T-helper 9 cell (primary cell): ENCODE data around the gene SCAND1.
"Not testable (repeated sequence)": the region's sequence is repeated elsewhere in the genome, so short reads cannot be mapped to it uniquely, and the experiment has no call there.

Source experiments
- DNase-seq: peaks from one replicate; pipeline ENCODE4 v3.0.0-alpha.2; 2020
- total RNA-seq, 2 donors: gene quantifications; one replicate each; lab custom pipeline; 2026; lab: John Stamatoyannopoulos, UW

The SCAND1 gene
- total RNA-seq: 38.2 to 63.5 reads per million in 2 donors

DNA sequence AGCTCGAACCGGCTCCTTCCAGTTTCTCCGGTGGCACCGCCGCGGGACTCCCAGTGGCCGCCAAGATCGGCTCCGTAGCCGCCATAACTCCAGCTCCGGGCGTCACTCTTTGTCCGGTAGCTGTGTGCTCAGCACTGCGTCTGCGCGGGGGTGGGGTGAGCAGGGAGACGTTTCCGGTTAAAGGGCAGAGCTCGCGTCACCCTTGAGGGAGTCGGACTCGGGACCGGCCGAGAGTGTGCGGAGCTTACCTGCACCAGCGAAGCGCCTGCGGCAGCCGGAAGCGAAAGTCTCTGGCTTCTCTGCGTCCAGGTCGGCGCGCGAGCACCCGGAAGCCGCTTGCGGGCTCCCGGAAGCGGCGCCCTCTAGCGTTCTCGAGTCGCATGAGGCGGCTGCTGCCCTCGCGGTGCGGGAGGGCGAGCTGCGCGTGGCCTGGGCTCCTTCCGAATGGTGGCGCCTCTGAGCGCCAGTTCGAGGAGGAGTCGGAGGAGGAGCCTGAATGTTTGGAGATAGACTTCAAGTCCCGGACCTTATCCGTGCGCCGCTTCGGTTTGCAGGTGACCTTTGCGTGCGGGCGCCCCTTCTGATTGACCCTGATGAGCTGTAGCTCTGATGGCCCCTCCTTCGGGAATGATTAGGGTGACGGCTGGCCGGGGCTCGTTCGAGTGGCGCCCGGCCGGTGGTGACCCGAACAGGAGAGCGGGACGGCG lies at the start of gene SCAND1:
SCAND1 (minus strand) TSS at position 303 of the 707 bp plus-strand sequence; CDS start at position 85, 218 bp downstream.
- DNase-seq: peak; percentile 94

- no peak for DNase-seq
Observed at GRCh38 chr20:36004045-36004444, 49.7 kb upstream of the SCAND1 start.

- DNase-seq: no peak
Observed at GRCh38 chr20:36002855-36003254, 48.6 kb upstream of the SCAND1 start.

DNA sequence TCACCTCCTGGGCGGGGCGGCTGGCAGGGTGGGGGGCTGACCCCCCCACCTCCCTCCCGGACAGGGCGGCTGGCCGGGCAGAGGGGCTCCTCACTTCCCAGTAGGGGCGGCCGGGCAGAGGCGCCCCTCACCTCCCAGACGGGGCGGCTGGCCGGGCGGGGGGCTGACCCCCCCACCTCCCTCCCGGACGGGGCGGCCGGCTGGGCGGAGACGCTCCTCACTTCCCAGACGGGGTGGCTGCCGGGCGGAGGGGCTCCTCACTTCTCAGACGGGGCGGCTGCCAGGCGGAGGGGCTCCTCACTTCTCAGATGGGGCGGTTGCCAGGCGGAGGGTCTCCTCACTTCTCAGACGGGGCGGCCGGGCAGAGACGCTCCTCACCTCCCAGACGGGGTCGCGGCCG lies 47.0 kb upstream of the SCAND1 start:
- DNase-seq: not testable (repeated sequence)

GRCh38 chr20:35996492-35996891 lies 42.2 kb upstream of the SCAND1 start:
- not testable (repeated sequence) for DNase-seq

- peak; percentile 81 for DNase-seq
Observed at GRCh38 chr20:35994994-35995453, 40.7 kb upstream of the SCAND1 start.

DNA sequence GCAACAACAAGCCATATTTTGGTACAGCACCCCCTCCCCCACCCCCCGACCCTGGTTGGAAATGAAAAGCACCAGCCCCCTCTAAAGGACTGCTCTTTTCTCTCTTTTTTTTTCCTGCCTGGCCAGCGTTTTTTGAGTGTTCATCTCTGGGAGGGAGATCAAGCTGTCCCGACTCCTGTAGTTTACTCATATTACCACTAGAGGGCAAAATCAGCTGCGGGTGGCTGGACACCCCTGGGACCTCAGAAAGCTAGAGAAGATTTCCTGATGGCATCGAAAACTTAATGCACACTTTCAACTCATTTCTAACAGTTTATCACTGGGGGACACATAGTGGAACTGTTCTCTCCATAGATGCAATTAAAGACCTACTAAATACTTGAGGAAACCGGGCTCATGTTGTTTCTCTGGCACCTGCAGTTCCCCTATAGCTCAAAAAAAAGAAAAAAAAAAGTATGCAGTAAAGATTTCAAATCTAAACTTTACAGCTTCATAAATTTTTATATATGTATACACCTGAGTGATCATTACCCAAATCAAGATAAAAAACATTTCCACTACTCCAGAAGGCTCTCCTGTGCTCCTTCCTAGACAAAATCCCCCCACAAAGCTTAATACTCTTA lies 38.5 kb upstream of the SCAND1 start:
- DNase-seq: peak; percentile 6

- DNase-seq: no peak
Observed at GRCh38 chr20:35991142-35991771, 37.0 kb upstream of the SCAND1 start.

- DNase-seq: no peak
Observed at GRCh38 chr20:35988910-35989463, 34.7 kb upstream of the SCAND1 start.

GRCh38 chr20:35985806-35986205 lies 31.5 kb upstream of the SCAND1 start:
- no peak for DNase-seq

- no peak for DNase-seq
Observed at GRCh38 chr20:35984382-35984781, 30.1 kb upstream of the SCAND1 start.

DNA sequence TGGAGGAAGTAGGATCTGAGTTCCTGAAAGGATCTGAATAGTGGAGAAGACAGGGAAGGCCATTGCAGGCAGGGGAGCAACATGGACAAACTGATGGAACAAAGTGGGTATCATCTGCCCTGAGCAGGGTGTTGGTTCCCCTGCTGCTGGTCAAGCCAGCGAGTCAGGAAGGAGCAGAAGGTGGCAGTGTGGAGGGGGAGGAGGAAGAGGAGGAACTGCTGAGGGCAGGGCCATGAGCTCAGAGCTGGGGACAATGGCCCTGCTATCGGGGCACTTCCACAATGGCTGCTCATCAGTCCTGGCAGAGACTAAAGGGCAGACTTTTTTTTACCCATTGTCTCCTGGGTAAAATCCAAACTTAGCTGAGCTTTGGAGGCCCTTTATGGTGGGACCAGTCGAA lies 27.7 kb upstream of the SCAND1 start:
- DNase-seq: no peak

GRCh38 chr20:35979544-35979943 lies 25.2 kb upstream of the SCAND1 start:
- no peak for DNase-seq

GRCh38 chr20:35978041-35978513 lies 23.8 kb upstream of the SCAND1 start:
- no peak for DNase-seq

- DNase-seq: no peak
Observed at GRCh38 chr20:35975576-35976373, 21.5 kb upstream of the SCAND1 start.

DNA sequence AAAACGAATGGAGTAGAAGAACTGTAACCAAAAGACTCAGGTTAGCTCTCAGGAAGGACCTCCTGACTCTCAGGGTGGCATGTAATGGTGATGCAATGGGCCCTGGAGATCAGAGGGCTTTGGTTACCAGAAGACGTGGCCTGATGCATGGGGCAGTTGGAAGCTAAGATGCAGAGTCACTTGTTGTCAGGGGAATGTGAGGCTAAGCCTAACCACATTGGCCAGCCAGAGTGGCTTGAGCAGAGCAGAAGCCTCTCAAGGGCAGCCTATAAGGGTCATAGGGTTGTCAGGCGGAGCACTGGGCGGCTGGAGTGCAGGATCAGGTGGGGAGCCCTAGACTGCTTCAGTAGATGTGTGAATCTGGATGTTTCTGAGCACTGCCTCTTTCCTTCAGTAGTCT lies 20.0 kb upstream of the SCAND1 start:
- no peak for DNase-seq

DNA sequence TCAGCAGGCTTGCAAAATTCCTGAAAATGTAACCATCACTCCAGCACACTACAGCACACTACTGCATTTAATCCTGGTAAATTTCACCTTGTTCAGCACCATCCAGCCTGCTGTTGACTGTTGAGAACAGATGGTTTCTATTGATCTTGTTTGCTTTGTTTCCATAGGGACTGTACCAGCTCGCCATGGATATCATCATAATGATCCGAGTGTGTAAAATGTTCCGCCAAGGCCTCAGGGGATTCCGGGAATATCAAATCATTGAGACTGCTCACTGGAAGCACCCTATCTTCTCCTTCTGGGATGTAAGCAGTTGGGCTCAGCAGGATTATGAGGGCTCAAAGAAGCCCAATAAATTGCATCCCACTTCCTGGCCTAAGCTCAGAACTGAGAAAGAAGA lies 18.2 kb upstream of the SCAND1 start:
- DNase-seq: no peak

GRCh38 chr20:35971981-35972380 lies 17.7 kb upstream of the SCAND1 start:
- no peak for DNase-seq

DNA sequence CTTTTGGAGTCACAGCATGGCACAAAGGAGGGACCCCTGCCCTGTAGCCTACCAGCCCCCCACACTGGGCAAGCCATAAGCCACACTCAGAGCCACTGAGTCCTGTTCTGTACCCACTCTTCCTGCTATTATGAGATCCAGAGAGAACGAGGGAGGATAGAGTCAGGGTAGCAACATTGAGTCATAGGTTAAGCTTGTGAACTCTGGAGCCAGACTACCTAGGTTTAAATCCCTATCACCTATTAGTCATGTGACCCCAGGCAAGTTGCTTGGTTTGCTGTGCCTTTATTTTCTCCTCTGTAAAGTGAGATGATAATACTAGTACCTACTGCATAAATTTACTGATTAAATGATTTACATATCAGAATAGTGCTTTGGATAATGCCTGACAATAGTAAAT lies 14.6 kb upstream of the SCAND1 start:
- DNase-seq: no peak

GRCh38 chr20:35967979-35968640 lies 13.8 kb upstream of the SCAND1 start, which contains the start of gene CNBD2:
Gene CNBD2, plus strand, starts transcription at chr20:35968590. Its CDS starts 173 bp downstream, at chr20:35968763.
- DNase-seq: no peak

- no peak for DNase-seq
Observed at GRCh38 chr20:35963878-35964277, 9.6 kb upstream of the SCAND1 start.

DNA sequence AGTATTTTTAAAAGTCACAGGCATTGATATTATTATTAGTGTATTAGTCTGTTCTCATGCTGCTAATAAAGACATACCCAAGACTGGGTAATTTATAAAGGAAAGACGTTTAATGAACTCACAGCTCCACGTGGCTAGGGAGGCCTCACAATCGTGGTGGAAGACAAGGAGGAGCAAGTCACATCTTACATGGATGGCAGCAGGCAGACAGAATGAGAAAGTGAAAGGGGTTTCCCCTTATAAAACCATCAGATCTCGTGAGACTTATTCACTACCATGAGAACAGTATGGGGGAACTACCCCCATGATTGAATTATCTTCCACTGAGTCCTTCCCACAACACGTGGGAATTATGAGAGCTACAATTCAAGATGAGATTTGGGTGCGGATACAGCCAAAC lies 5.0 kb upstream of the SCAND1 start:
- not testable (repeated sequence) for DNase-seq
